NCI-H526 treated with DMSO at 0.1 percent for 48 hours (cell line): Measurements from ENCODE around the gene TRIM33.
"Not testable (repeated sequence)": the region's sequence is repeated elsewhere in the genome, so short reads cannot be mapped to it uniquely, and the experiment has no call there.

Source experiments
- DNase-seq: peaks from one replicate; lab custom pipeline; 2025; lab: John Stamatoyannopoulos, UW

TRIM33 gene

GRCh38 chr1:114418948-114419347, 92.1 kb downstream of the TRIM33 start:
- DNase-seq = not testable (repeated sequence)

DNA sequence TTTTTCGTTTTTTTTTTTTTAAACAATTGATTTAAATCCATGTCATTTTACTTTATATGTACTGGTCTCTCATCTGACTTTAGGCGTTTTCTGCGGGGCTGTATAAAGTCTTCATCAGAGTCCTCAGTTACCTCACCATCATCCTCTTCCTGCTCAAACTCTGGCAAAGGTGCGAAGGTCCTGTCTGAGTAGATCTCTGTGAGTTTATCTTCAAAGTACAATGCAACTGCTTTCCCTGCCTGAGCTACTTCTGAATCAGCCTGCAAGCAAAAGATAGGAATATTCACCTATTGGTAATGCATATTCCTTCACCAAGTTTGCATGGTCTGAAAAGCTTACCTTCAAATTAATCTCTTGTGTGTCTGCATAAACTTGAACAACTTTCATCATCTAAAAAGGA, 113.4 kb downstream of the TRIM33 start:
- DNase-seq = no peak

- DNase-seq = no peak
Measured at GRCh38 chr1:114395863-114396262, 115.1 kb downstream of the TRIM33 start.

GRCh38 chr1:114390960-114391359, 120.0 kb downstream of the TRIM33 start:
- DNase-seq = no peak

DNA sequence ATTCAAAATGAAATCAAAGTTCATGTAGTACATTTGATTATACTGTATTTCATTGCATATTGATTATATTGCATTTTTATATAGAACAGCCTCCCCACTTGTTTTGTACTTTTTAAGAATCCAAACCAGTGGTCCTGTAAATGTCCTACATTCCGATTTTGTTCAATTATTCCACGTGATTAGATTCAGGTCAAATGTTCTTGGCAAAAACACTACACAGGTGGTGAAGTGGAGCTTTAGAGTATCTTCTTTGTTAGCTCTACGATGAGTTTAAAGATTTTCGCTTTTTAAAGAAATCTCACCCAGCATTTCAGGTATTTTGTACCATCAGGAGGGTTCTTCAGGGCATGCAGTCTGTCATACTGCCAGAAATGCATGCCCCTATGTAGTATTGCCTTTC, 120.6 kb downstream of the TRIM33 start:
- DNase-seq = no peak

DNA sequence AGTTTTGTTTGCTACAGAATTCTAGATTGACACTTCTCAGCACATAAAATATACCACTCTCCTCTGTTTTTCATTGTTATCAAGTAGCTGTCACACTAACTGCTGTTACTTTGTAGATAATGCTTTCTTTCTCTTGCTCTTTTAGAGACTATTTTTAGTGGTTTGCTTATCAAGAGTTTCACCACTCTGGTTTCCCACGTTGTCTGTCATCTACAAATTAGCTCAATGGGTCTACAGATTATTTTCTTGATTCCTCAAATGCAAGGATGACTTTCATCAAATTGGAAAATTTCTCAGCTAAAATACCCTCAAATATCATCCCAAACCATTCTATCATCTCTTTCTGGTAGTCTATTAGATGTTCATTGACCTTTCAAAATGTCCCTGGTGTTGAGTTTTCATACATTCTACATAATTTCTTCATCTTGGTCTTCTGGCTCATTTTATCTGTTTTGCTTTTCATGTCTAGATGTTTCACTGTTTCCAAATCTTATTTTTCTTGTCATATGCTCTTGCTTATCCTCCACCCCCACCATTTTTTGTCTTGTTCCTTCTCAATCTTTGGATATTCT, 122.5 kb downstream of the TRIM33 start:
- no peak for DNase-seq

DNA sequence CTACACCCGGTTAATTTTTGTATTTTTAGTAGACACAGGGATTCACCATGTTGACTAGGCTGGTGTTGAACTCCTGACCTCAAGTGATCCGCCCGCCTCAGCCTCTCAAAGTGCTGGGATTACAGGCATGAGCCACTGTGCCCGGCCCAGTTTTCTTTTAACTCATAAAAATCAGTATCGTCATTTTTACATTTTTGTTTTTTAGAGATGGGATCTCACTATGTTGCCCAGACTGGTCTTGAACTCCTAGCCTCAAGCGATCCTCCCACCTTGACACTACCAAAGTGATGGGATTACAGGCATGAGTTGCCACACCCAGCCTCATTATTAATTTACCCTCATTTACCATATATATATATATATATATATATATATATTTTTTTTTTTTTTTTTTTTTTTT, 123.4 kb downstream of the TRIM33 start:
- not testable (repeated sequence) for DNase-seq

DNA sequence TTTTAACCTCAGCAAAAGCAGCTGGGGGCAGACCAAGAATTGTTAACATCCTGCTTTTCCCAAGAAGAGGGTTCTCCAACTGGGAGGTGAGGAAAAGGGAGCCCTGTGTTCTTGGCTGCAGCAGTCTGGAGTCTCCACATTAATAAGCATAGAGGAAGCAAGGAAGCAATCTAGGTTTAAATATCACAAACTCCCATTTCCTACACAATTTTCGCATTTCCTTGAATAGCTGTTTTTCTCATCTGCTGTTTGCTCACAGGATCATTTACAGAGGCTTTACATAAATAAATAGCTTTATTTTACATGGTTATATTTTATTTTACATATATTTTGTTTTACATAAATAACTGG, 124.0 kb downstream of the TRIM33 start:
- no peak for DNase-seq

GRCh38 chr1:114386129-114387009, 124.6 kb downstream of the TRIM33 start:
- no peak for DNase-seq

DNA sequence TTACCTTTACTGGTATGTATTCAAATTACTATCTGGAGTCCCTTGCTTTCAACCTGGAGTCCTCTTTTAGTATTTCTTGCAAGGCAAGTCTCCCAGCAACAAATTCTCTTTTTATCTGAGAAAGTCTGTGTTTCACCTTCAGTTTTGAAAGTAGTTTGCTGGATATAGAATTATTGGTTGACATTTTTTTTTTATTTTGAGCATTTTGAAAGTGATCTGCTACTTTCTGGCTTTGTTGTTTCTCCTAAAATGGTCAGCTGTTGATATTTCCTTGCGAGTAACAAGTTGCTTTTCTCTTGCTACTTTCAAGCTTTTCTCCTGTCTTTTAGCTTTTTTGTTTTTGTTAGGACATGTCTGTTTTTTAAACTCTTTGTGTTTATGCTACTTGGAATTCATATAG, 126.1 kb downstream of the TRIM33 start:
- no peak for DNase-seq

DNA sequence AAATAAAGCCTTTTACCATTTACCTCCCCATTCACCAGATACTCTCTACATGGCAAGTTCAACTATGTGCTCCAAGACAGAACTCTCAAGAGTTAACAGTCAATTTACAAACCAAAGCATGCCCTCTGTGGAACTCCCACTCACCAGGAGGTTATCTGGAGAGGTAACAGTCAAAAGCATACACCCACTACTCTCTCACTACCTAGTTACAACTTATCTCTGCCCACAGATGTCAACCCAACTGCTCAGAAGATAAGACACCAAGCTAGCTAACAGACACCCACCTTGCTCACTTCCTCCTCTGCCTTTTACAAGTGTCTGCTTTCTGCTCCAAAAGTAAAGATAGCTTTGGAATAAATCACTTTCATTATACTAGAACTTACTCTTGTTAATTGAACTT, 131.0 kb downstream of the TRIM33 start:
- DNase-seq = no peak

DNA sequence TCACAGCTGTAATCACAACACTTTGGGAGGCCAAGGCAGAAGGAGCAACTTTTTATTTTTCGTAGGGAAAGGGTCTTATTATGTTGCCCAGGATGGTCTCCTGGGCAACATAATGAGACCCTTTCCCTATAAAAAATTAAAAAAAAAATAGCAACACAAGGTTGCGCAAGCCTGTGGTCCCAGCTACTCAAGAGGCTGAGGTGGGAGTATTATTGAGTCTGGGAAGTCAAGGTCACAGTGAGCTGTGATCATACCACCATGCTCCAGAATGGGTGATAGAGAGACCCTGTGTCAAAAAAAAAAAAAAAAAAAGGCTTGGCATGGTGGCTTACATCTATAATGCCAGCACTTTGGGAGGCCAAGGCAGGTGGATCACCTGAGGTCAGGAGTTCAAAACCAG, 131.6 kb downstream of the TRIM33 start:
- DNase-seq = no peak

DNA sequence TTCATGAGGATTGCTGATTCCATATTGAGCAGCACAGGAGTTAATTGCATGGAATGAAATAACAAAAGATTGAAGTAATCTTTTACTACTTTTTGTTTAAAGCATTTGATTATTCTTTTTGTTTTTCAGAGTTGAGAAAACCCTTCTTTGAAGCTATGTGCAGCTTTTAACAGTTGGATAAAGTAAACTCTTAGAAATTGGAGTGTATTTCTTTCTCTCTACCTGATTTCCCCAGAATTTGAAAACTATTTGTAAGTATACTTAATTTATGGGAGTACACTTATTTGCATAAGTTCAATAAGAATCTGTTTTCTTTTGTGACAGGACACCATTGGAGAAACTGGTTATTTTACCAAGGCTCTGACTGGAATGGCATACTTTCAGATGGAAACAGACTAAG, 133.6 kb downstream of the TRIM33 start:
- DNase-seq = no peak

DNA sequence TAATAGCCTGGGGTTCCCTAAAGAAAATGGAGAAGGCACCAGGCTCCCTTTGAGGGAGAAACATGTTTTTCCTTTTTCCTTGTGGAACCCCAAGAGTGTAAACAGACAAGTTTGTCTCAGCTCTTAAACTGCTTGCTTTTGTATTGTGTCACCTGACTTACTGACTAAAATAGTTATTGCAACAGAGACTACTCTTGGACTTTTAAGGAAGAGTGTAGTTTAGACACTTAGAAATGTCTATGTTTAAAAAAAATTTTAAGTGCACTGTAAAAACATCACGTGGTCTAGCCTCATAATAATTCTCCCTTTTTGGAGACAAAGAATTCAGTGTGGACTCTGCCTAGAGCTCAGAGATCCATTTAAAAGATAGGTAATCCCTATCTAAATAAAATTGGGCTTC, 141.1 kb downstream of the TRIM33 start:
- no peak for DNase-seq

DNA sequence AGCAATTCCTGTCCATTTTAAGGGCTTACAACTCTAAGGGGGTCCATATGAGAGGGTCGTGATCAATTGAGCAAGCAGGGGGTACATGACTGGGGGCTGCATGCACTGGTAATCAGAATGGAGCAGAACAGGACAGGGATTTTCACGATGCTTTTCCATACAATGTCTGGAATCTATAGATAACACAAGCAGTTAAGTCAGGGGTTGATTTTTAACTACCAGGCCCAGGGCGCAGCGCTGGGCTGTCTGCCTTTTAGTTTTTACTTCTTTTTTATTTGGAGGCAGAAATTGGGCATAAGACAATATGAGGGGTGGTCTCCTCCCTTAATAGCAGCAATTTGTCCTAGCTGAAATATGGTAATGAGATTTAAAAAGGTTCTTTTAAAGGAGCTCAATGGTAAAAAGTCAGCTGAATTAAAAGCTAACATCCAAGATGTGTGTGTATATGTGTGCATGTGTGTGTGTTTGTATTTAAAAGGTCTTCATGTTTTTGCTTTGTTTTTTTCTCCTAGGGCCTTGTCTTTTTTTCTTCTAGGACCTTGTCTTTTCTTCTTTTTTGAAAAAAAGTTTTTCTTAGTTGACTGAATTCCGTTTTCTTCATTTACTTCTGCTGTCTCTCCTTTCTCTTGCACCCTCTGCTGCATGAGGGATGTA, 141.6 kb downstream of the TRIM33 start:
- not testable (repeated sequence) for DNase-seq

DNA sequence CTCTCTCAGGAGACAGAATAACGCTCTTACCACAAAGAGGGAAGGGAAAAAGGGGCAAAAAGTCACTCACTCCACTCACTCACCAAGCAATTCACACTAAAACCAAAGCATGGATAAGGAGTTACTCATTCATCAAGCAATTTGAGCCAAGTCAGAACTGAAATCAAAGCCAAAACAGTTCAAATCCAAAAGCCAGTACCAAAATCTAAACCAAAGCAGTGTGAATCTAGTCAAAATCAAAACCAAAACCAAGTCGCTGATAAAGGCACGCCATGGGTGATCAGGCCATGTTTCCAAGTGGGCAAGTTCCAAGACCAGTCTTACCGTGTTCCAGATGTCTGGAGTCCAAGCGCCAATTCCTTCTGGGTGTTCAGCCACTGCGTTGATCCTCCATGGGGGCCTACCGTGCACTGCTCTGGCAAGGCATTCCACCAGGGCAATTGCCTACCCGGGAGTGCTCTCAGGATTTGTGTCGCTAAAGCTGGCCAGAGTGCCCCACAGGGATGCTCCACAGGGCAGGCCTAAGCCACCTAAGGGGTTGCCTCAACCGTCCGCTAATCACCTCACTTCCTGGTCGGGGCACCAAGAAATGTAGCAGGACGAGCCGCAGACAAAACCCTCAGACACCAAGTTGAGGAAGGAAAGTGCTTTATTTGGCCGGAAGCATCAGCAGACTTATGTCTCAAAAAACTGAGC, 142.3 kb downstream of the TRIM33 start:
- no peak for DNase-seq

DNA sequence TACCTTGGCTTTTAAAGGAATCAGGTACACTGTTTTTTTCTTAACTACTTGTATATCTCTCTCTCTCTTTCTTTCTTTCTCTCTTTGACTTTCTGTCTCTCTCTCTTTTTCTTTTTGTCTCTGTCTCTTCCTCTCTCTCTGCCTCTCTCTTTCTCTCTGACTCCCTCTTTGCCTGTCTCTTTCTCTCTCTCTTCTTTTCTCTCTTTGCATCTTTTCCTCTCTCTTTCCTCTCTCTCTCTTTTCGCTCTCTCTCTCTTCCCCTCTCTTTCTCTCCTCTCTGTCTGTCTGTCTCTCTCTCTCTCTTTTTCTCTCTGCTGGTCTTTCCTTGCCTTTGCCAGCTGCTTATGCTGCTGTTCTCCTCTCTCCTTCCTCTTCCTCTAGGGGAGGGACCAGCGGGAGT, 143.2 kb downstream of the TRIM33 start:
- no peak for DNase-seq

DNA sequence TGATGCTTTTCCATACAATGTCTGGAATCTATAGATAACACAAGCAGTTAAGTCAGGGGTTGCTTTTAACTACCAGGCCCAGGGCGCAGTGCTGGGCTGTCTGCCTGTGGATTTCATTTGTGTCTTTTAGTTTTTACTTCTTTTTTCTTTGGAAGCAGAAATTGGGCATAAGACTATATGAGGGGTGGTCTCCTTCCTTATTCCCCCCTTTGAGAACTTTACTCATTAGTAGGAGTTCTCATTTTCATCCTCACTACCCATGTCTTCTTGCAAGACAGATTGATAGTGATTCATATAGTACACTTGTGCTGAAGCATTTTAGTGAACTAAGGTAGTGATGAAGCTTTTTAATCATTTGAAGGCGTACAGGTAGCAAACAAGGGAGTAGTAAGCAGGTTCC, 147.8 kb downstream of the TRIM33 start:
- DNase-seq = not testable (repeated sequence)

DNA sequence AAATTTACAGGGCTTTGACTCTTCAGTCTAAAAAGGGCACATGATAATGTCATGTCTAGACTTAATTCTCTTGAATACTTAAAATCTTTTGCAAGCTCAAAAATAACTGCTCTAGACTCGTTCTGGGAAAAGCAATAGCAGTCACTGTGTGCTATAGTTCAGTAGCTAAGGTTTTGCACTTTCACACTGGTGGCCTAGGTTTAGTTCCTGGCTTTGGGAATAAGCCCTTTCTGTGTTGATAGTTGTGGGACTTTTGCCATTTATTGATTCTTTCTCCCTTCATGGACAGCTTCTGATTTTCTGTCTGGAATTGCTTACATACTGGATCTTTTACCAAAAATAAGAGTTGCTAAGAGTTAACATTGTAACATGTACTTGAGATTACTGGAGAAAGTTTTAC, 151.2 kb downstream of the TRIM33 start:
- no peak for DNase-seq

- DNase-seq = no peak
Measured at GRCh38 chr1:114355240-114355639, 155.8 kb downstream of the TRIM33 start.

DNA sequence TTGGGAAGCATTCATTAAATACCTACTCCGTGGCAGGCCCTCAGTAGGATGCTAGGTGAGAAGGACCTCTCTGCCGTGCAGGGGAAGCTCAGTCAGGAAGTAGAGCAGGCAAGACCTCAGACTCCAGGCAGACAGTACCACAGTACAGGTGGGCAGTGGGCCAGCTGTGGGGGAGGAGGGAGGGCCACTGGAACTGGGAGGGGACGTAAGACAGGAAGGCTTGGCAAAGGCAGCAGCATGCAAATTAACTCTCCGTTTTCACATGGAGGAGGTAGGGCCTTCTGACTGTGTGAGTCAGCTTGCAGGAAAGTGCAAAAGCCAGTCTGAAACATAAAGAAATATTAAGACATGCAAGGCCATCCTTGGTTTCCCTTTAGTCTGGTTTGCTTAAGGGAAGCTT, 157.7 kb downstream of the TRIM33 start:
- DNase-seq = peak; percentile 41

- no peak for DNase-seq
Measured at GRCh38 chr1:114352797-114353196, 158.2 kb downstream of the TRIM33 start.
